Uterus (tissue), 4 donors: ENCODE results near the gene SLC25A44. TPM values are rescaled to one million over a fixed set of nuclear protein-coding genes. Genes with fewer than 3 reads are reported as not detected.
A peak's percentile ranks its signal among the peaks of the same experiment; 100 is the strongest.

Experiments used
- DNase-seq, 2 donors: peaks; one replicate each; pipeline ENCODE4 v3.0.0-alpha.2; 2019 to 2020
- H3K27ac ChIP-seq, 2 donors: fragments of 200-600 bp; sonication (generic); 1 replicate in 1 of 2; 2 replicates in 1 of 2; pipeline ENCODE4 v1.5.1; 2016 to 2018
- H3K27me3 ChIP-seq, 2 donors: fragments of 200-600 bp; sonication (generic); one replicate each; pipeline ENCODE4 v1.5.1; 2018 to 2019; ENCODE audit warnings: control low read depth in 1 of 2
- H3K36me3 ChIP-seq, 2 donors: fragments of 200-600 bp; sonication (generic); one replicate each; pipeline ENCODE4 v1.5.1; 2019; ENCODE audit warnings: control low read depth in 1 of 2
- H3K4me1 ChIP-seq, 2 donors: fragments of 200-600 bp; sonication (generic); one replicate each; pipeline ENCODE4 v1.5.1; 2018 to 2019; ENCODE audit warnings: control low read depth in 1 of 2
- H3K4me3 ChIP-seq, 2 donors: fragments of 200-600 bp; sonication (generic); 1 replicate in 1 of 2; 2 replicates in 1 of 2; pipeline ENCODE4 v1.5.1; 2018 to 2019; ENCODE audit warnings: mild to moderate bottlenecking in 1 of 2
- H3K9me3 ChIP-seq, 2 donors: fragments of 200-600 bp; sonication (generic); one replicate each; pipeline ENCODE4 v1.5.1; 2019; ENCODE audit warnings: control low read depth in 1 of 2
- CTCF ChIP-seq, 4 experiments: fragments of 200-600 bp in 2 of 4; fragments of 450-650 bp in 2 of 4; sonication (generic) in 2 of 4; IDR thresholded peaks; one replicate each; pipeline ENCODE4 v1.5.1; 2016 to 2019; ENCODE audit warnings: antibody characterized with exemption in 4 of 4, mild to moderate bottlenecking in 2 of 4, moderate library complexity in 1 of 4
- POLR2A ChIP-seq, 2 donors: fragments of 450-650 bp; IDR thresholded peaks; one replicate each; pipeline ENCODE4 v1.6.1; 2016; ENCODE audit warnings: antibody characterized with exemption in 2 of 2, mild to moderate bottlenecking in 1 of 2, moderate library complexity in 1 of 2
- intact Hi-C: fragments of 100-400 bp; cut with DNase I; formaldehyde crosslinking; loops from one replicate; pipeline ENCODE4 v1.15.1; 2023; ENCODE audit warnings: low total_unique reads
- total RNA-seq, 4 donors: library from RNA; depleted of rRNA in 3 of 4; stranded (reverse); fragments of >200 nt in 3 of 4; gene quantifications; one replicate each; pipeline versions ENCODE4 v1.1.0 to v1.2.4, GENCODE V29; 2014 to 2023
- donor health status: DM: yes; HTN: yes; CAD: no.

The SLC25A44 gene
- total RNA-seq, 4 donors from 2014 or later = 5.9 to 26.9 (median 11.1) TPM

GRCh38 chr1:156198831-156199349 is 5.0 kb downstream of the SLC25A44 start:
- Histone ChIP-seq H3K36me3 (no peaks in the 10 kb centered on the region), H3K27ac (no peak overlapping the region), H3K4me3 (no peak overlapping the region), H3K9me3 (no peaks in the 10 kb centered on the region), H3K4me1 (no peaks in the 10 kb centered on the region), H3K27me3 (no peaks in the 10 kb centered on the region)
- DNase-seq = no peak
- TF ChIP-seq POLR2A (IDR thresholded peaks at IDR 0.05) (no peak), CTCF (IDR thresholded peaks at IDR 0.05) (no peak)
- intact Hi-C loops = no loop called here

GRCh38 chr1:156200044-156200443 is 6.1 kb downstream of the SLC25A44 start:
- Histone ChIP-seq H3K27me3 (no peaks in the 10 kb centered on the region), H3K27ac (no peak overlapping the region), H3K36me3 (no peaks in the 10 kb centered on the region), H3K4me1 (no peaks in the 10 kb centered on the region), H3K4me3 (no peak overlapping the region), H3K9me3 (no peaks in the 10 kb centered on the region)
- DNase-seq = no peak
- TF ChIP-seq CTCF (IDR thresholded peaks at IDR 0.05) (no peak), POLR2A (IDR thresholded peaks at IDR 0.05) (no peak)
- intact Hi-C loops = no loop called here

GRCh38 chr1:156203331-156203730 is 9.4 kb downstream of the SLC25A44 start:
- no peaks in the 10 kb centered on the region for H3K27me3 ChIP-seq
- TF ChIP-seq POLR2A (IDR thresholded peaks at IDR 0.05) = no peak
- TF ChIP-seq CTCF (IDR thresholded peaks at IDR 0.05) = no peak
- H3K36me3 ChIP-seq = no peaks in the 10 kb centered on the region
- H3K4me3 ChIP-seq = no peak overlapping the region
- H3K27ac ChIP-seq = peak overlapping the region; percentile 56 to 65
- no peaks in the 10 kb centered on the region for H3K9me3 ChIP-seq
- no peak for DNase-seq
- intact Hi-C loops = no loop called here
- no peaks in the 10 kb centered on the region for H3K4me1 ChIP-seq

- Histone ChIP-seq H3K27ac (peak overlapping the region in 1 of 2 donors; percentile 41), H3K9me3 (no peaks in the 10 kb centered on the region), H3K4me1 (no peaks in the 10 kb centered on the region), H3K4me3 (no peak overlapping the region), H3K36me3 (no peaks in the 10 kb centered on the region), H3K27me3 (no peaks in the 10 kb centered on the region)
- DNase-seq = no peak
- intact Hi-C loops = no loop called here
- TF ChIP-seq CTCF (IDR thresholded peaks at IDR 0.05) (no peak), POLR2A (IDR thresholded peaks at IDR 0.05) (no peak)
Observed at GRCh38 chr1:156204686-156205085, 10.8 kb downstream of the SLC25A44 start.

GRCh38 chr1:156211243-156211642 is 17.3 kb downstream of the SLC25A44 start:
- no peak overlapping the region for H3K27ac ChIP-seq
- no peaks in the 10 kb centered on the region for H3K9me3 ChIP-seq
- H3K36me3 ChIP-seq = no peaks in the 10 kb centered on the region
- no peak for DNase-seq
- no peak for TF ChIP-seq CTCF (IDR thresholded peaks at IDR 0.05)
- TF ChIP-seq POLR2A (IDR thresholded peaks at IDR 0.05) = no peak
- H3K4me3 ChIP-seq = no peak overlapping the region
- no peaks in the 10 kb centered on the region for H3K27me3 ChIP-seq
- peaks cover 0 to 3% of the 10 kb centered on the region in 2 donors for H3K4me1 ChIP-seq
- intact Hi-C loops = no loop called here
